ENCODE results near the gene NUP210L.

DNA sequence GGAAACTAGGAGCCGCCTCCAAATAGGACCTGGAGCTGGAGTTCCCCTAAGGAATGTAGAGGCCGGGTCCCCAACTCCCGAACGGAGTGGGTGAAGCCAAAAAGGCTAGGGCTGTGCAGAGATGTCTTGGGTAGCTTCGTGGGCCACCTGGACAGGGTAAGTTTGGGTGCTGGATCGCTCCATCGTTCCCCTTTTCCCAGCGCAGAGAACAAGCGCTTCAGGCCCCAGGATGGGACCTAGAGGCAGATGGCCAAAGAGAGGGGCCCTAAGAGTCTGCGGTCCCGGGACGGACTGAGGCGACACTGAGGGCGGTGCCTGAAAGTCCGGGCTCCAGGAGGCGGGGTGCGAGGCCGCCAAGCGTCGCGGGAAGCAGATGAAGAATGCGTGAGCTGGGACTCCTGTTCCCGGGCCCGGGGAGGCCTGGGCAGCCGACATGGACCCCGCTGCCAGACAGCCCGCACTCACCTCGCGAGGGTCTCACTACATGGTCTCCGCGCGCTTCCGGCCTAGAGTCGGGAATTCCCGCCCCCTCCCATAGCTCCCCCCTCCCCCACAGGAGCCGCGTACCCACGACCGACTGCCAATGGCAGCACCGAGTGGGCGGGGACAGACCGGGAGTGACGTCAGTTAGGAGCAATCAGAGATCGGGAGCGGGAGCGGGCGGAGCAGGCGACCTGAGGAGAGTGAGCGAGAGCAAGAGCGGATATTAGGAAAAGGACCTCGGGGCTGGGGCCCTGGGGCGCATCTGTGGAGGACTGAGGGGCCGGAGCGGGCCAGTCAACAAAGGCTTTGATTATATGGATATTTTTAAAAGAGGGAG, 191.6 kb downstream of the NUP210L start, which contains the start of gene SLC39A1:
- TF ChIP-seq, protein P1, sequence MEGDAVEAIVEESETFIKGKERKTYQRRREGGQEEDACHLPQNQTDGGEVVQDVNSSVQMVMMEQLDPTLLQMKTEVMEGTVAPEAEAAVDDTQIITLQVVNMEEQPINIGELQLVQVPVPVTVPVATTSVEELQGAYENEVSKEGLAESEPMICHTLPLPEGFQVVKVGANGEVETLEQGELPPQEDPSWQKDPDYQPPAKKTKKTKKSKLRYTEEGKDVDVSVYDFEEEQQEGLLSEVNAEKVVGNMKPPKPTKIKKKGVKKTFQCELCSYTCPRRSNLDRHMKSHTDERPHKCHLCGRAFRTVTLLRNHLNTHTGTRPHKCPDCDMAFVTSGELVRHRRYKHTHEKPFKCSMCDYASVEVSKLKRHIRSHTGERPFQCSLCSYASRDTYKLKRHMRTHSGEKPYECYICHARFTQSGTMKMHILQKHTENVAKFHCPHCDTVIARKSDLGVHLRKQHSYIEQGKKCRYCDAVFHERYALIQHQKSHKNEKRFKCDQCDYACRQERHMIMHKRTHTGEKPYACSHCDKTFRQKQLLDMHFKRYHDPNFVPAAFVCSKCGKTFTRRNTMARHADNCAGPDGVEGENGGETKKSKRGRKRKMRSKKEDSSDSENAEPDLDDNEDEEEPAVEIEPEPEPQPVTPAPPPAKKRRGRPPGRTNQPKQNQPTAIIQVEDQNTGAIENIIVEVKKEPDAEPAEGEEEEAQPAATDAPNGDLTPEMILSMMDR (IDR thresholded peaks at IDR 0.05): peak in 1 of 5 experiments; percentile 13
- TF ChIP-seq POLR2A (IDR thresholded peaks at IDR 0.05) (peak; percentile 65 to 76), EP300 (IDR thresholded peaks at IDR 0.05) (peak; percentile 67 to 89)

Measured in tibial nerve (tissue), 4 donors.